ENCODE results near the gene AK4.

AK4 gene

DNA sequence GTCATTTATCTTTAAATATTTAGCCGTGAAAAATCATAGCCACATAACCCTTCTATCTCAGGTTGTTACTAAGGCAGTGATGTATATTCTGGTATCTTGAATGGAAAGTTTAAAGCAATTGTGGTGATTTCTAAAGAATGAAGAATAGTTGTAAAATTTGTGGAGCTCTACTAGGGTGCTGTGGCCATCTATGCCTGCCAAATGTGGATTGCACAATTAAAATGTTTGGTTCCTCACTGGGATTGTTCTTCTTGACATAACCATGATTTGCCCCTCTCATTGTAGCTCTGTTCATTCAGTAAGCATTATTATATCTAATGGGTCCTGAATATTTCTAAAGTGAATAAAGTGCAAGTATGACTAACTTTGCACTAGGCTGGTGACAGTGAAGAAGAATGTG lies 50.1 kb downstream of the AK4 start:
- DNase-seq (ENCODE audit: low spot score): no peak
- TF ChIP-seq, protein P1, sequence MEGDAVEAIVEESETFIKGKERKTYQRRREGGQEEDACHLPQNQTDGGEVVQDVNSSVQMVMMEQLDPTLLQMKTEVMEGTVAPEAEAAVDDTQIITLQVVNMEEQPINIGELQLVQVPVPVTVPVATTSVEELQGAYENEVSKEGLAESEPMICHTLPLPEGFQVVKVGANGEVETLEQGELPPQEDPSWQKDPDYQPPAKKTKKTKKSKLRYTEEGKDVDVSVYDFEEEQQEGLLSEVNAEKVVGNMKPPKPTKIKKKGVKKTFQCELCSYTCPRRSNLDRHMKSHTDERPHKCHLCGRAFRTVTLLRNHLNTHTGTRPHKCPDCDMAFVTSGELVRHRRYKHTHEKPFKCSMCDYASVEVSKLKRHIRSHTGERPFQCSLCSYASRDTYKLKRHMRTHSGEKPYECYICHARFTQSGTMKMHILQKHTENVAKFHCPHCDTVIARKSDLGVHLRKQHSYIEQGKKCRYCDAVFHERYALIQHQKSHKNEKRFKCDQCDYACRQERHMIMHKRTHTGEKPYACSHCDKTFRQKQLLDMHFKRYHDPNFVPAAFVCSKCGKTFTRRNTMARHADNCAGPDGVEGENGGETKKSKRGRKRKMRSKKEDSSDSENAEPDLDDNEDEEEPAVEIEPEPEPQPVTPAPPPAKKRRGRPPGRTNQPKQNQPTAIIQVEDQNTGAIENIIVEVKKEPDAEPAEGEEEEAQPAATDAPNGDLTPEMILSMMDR (IDR thresholded peaks at IDR 0.05; ENCODE audit: borderline replicate concordance, control extremely low read depth, extremely low read depth, insufficient read depth, missing control alignments): no peak
- in situ Hi-C loops (cut with MboI; ENCODE audit: low sequenced_read_pairs, unreplicated experiment): no loop called here

DNA sequence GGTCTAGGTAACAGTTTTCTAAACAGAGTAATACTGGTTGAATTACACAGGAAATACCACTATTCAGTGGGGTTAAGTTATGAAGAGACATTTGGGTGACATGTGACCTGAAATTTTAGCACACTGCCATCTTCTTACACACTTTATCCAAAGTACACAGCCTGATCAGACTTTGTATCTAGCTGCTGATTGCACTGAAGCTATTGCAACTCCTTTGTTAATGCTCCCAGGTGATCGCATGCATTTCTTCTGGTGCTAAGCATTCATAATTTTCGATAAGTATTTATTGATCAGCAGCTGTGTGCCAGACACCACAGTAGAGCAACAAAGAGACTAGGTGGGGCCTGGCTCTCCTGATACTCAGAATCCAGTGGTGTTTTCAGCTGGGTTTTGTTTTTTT lies 52.4 kb downstream of the AK4 start:
- no peak for DNase-seq (ENCODE audit: low spot score)
- in situ Hi-C loops (cut with MboI; ENCODE audit: low sequenced_read_pairs, unreplicated experiment): loop anchor here (10.0 kb wide), 1 partner anchor 126 kb away; no protein-coding TSS in a partner anchor
- TF ChIP-seq, protein P1 (IDR thresholded peaks at IDR 0.05; ENCODE audit: borderline replicate concordance, control extremely low read depth, extremely low read depth, insufficient read depth, missing control alignments): no peak

DNA sequence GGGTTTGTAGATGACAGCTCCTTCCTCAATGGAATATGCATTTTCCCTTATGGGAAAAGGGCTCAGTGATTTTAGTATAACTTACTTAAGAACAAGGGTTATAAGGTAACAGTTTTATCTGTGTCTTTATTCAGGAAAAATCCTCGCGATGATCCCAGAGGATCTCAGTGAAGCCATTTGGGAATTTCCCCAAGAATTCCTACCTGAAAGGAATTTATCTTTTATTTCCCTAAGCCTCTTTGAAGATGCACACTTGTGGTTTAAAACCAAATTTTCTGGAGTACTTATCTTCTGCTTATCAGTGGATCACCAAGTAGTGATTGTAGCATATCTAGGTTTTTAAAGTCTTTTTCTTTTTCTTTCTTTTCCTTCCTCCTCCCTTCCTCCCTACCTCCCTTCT lies 58.8 kb downstream of the AK4 start:
- TF ChIP-seq, protein P1 (IDR thresholded peaks at IDR 0.05; ENCODE audit: borderline replicate concordance, control extremely low read depth, extremely low read depth, insufficient read depth, missing control alignments): no peak
- DNase-seq (ENCODE audit: low spot score): no peak
- in situ Hi-C loops (cut with MboI; ENCODE audit: low sequenced_read_pairs, unreplicated experiment): loop anchor here (10.0 kb wide), 1 partner anchor 132 kb away; no protein-coding TSS in a partner anchor

DNA sequence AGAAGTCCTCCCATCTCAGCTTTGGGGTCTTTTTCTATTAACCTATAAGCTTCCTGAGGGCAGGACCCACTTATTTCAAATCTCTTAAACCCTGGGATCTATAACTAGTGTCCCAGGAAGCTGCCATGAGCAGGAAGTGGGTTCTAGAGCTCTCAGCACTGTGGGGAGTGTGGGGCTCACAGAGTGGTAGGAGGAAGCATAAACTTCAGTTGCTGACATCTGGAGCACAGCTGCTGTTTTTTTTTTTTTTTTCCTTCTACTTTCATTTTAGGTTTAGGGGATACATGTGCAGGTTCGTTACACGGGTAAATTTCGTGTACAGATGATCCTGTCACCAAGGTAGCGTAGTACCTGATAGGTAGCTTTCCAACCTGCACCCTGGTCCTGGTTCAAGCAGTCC lies 59.3 kb downstream of the AK4 start:
- TF ChIP-seq, protein P1 (IDR thresholded peaks at IDR 0.05; ENCODE audit: borderline replicate concordance, control extremely low read depth, extremely low read depth, insufficient read depth, missing control alignments): no peak
- no peak for DNase-seq (ENCODE audit: low spot score)
- in situ Hi-C loops (cut with MboI; ENCODE audit: low sequenced_read_pairs, unreplicated experiment): loop anchor here (10.0 kb wide), 1 partner anchor 133 kb away; no protein-coding TSS in a partner anchor

DNA sequence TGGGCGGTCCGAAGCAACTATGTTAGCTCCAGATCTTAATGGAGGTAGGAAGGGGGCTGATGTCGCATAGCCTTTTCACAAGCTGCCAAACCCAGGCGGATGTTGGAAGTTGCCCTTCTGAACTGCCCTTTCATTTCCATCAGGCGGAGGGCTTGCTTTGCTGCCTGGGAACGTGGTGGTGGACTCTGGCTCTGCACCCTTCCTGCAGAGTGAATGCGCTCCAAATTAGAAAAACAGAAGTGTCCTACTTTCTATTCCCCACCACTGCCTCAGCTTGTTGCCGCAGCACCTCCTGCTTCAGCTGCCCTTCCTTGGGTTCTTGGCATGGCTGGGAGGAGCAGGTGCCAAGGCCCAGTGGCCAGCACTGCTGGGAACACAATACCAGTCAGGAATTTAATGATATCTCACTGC lies 60.6 kb downstream of the AK4 start:
- in situ Hi-C loops (cut with MboI; ENCODE audit: low sequenced_read_pairs, unreplicated experiment): loop anchor here (10.0 kb wide), 1 partner anchor 134 kb away; no protein-coding TSS in a partner anchor
- no peak for DNase-seq (ENCODE audit: low spot score)
- TF ChIP-seq, protein P1 (IDR thresholded peaks at IDR 0.05; ENCODE audit: borderline replicate concordance, control extremely low read depth, extremely low read depth, insufficient read depth, missing control alignments): no peak

DNA sequence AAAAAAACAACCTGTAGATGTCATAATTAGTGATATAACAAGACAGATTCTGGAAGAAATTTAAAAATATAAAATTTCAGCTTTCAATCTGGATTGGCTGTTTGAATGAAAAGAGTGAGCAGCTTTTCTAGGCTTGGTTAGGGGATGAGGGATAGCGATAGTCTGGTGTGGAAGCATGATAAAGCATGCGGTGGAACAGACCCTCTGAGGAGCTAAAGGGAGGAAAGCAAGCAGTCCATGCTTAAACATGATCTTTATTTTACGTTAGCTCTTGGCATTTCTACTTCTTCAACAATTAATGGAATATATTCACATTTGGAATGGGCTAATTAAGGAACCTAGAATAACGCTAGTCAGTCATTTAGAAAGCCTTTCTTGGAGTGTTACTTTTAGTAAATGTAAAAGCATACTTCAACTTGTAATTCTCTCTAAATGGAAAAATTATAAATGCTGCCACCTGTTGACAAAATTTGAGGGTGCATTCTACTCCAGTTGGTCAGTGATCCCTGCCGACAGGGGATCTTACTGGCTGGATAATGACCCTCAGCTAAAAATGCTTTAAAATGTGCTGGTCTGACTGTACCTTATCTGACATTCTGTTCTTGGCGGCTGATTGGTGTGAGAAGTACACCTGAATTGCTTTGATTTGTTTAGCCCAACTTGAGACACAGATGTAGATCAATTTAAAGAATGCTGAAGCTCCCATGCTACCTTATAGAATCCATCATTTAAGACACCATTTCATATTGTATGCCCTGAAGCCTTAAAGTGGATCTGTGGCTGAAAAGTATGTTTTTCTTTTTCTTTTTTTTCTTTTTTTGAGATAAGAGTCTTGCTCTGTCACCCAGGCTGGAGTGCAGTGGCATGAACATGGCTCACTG lies 61.2 kb downstream of the AK4 start:
- DNase-seq (ENCODE audit: low spot score): peak; percentile 57
- TF ChIP-seq, protein P1 (IDR thresholded peaks at IDR 0.05; ENCODE audit: borderline replicate concordance, control extremely low read depth, extremely low read depth, insufficient read depth, missing control alignments): peak; percentile 28
- in situ Hi-C loops (cut with MboI; ENCODE audit: low sequenced_read_pairs, unreplicated experiment): loop anchor here (10.0 kb wide), 1 partner anchor 134 kb away; no protein-coding TSS in a partner anchor
